ENCODE data around the gene PLEKHB2.

DNA sequence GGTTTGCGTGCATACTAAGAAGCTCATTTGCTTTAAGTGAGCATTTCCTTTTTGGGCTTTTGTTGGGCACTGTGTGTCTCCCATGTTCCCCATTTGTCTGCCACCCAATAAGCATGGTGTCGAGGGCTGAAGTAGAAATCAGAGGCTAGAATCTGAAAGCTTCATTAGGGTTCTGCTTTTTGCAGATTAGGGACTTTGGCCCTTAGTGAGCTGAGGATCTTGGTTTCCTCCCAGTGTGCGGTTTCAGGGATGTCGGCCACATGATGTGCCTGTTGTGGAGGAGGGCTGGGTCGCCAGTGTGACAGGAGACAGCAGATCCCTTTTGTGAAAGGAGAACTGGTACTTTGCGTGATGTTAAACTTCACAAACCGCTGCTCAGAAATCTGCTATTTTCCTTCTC lies 41.1 kb downstream of the PLEKHB2 start:
- TF ChIP-seq, protein P1, sequence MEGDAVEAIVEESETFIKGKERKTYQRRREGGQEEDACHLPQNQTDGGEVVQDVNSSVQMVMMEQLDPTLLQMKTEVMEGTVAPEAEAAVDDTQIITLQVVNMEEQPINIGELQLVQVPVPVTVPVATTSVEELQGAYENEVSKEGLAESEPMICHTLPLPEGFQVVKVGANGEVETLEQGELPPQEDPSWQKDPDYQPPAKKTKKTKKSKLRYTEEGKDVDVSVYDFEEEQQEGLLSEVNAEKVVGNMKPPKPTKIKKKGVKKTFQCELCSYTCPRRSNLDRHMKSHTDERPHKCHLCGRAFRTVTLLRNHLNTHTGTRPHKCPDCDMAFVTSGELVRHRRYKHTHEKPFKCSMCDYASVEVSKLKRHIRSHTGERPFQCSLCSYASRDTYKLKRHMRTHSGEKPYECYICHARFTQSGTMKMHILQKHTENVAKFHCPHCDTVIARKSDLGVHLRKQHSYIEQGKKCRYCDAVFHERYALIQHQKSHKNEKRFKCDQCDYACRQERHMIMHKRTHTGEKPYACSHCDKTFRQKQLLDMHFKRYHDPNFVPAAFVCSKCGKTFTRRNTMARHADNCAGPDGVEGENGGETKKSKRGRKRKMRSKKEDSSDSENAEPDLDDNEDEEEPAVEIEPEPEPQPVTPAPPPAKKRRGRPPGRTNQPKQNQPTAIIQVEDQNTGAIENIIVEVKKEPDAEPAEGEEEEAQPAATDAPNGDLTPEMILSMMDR (IDR thresholded peaks at IDR 0.05), result no peak
- no peak for TF ChIP-seq POLR2AphosphoS5 (IDR thresholded peaks at IDR 0.05)

All from sigmoid colon (tissue), 4 donors.